Spleen (tissue), 7 donors: Measurements from ENCODE around the gene WWTR1.

Experiments
- POLR2A ChIP-seq, 3 donors: fragments of 450-650 bp; IDR thresholded peaks; one replicate each; pipeline ENCODE4 v1.5.1; 2017; ENCODE audit warnings: antibody characterized with exemption in 3 of 3, mild to moderate bottlenecking in 1 of 3
- POLR2AphosphoS5 ChIP-seq, 3 donors: sonication (generic); formaldehyde crosslinking; IDR thresholded peaks; one replicate each; pipeline ENCODE4 v1.5.1; 2017; ENCODE audit warnings: antibody characterized with exemption in 3 of 3
- TF ChIP-seq, protein P1 (sequence below), 11 experiments: fragments of 200-600 bp in 7 of 11; fragments of 450-650 bp in 4 of 11; sonication (generic) in 4 of 11; IDR thresholded peaks in 8 of 11; conservative IDR thresholded peaks in 3 of 11; 1 replicate in 7 of 11; 2 replicates in 4 of 11; pipeline versions ENCODE4 v1.4.0 to v1.8.0; 2016 to 2021; ENCODE audit warnings: antibody characterized with exemption in 11 of 11, inconsistent platforms in 4 of 11, mild to moderate bottlenecking in 1 of 11
- donor health status: DM: no; HTN: no; CAD: no; lungs with moderate emphysema.
- donor health status: DM: no; HTN: no; CAD: no.
- donor health status: DM: no; HTN: no; CAD: no.

DNA sequence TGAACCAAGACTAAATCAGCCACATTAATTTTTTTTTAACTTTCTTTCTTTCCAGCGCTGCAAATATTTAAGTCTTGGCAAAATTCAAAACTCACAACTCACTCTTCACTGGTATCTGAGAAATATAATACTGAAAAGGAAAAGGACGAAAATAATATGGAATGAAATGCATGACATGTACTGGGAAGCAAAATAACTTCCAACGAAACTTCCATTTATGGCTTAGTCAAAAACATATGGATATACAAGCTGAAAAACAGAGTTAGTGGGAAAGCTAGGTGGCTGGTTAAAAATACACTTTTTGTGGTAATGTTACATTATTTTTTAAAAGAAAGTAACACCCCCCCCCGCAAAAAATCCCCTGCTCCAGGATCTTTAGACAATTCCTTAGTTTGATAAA, 97.2 kb downstream of the WWTR1 start:
- no peak for TF ChIP-seq POLR2AphosphoS5 (IDR thresholded peaks at IDR 0.05)
- TF ChIP-seq, protein P1, sequence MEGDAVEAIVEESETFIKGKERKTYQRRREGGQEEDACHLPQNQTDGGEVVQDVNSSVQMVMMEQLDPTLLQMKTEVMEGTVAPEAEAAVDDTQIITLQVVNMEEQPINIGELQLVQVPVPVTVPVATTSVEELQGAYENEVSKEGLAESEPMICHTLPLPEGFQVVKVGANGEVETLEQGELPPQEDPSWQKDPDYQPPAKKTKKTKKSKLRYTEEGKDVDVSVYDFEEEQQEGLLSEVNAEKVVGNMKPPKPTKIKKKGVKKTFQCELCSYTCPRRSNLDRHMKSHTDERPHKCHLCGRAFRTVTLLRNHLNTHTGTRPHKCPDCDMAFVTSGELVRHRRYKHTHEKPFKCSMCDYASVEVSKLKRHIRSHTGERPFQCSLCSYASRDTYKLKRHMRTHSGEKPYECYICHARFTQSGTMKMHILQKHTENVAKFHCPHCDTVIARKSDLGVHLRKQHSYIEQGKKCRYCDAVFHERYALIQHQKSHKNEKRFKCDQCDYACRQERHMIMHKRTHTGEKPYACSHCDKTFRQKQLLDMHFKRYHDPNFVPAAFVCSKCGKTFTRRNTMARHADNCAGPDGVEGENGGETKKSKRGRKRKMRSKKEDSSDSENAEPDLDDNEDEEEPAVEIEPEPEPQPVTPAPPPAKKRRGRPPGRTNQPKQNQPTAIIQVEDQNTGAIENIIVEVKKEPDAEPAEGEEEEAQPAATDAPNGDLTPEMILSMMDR (IDR thresholded peaks at IDR 0.05 in 8 of 11, conservative IDR thresholded peaks at IDR 0.05 in 3 of 11), result no peak
- no peak for TF ChIP-seq POLR2A (IDR thresholded peaks at IDR 0.05)
